Measurements from ENCODE around the gene NBDY.

- no peak for TF ChIP-seq REST (IDR thresholded peaks at IDR 0.05; ENCODE audit: borderline replicate concordance in 1 of 2, low read depth in 1 of 2, low read length in 2 of 2)
- no peak for TF ChIP-seq USF2 (IDR thresholded peaks at IDR 0.05; ENCODE audit: low read depth, low read length)
- TF ChIP-seq USF2 (CRISPR knock-in tag; IDR thresholded peaks at IDR 0.05; ENCODE audit: borderline replicate concordance) = no peak
- TF ChIP-seq HDAC2 (CRISPR knock-in tag; IDR thresholded peaks at IDR 0.05) = no peak
- no peak for TF ChIP-seq ZSCAN20 (CRISPR knock-in tag; IDR thresholded peaks at IDR 0.05; ENCODE audit: borderline replicate concordance)
- TF ChIP-seq BCLAF1 (IDR thresholded peaks at IDR 0.05) = no peak
- TF ChIP-seq, protein P1, sequence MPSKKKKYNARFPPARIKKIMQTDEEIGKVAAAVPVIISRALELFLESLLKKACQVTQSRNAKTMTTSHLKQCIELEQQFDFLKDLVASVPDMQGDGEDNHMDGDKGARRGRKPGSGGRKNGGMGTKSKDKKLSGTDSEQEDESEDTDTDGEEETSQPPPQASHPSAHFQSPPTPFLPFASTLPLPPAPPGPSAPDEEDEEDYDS (CRISPR knock-in tag; IDR thresholded peaks at IDR 0.05) = no peak
- TF ChIP-seq ZNF772 (CRISPR knock-in tag; IDR thresholded peaks at IDR 0.05) = no peak
- TF ChIP-seq GABPB1 (CRISPR knock-in tag; IDR thresholded peaks at IDR 0.05) = no peak
- TF ChIP-seq TBL1XR1 (IDR thresholded peaks at IDR 0.05; ENCODE audit: borderline replicate concordance, low read length, partially characterized antibody) = no peak
- no peak for TF ChIP-seq PHF8 (CRISPR knock-in tag; IDR thresholded peaks at IDR 0.05)
- no peak for TF ChIP-seq ZNF589 (CRISPR knock-in tag; conservative IDR thresholded peaks at IDR 0.05)
- no peak for TF ChIP-seq RNF2 (conservative IDR thresholded peaks at IDR 0.05; ENCODE audit: low read depth)
Observed at GRCh38 chrX:56727531-56727930, 1.5 kb upstream of the NBDY start.
